HG02571 (cell line): ENCODE measurements around the gene KIRREL1.

ENCODE experiments used
- ATAC-seq: cut with Tn5 transposase; IDR thresholded peaks from one replicate; pipeline ENCODE4 v1.9.1; 2021; ENCODE audit warnings: mild to moderate bottlenecking, moderate library complexity; ENCODE audit not compliant: unreplicated experiment

Gene KIRREL1

GRCh38 chr1:157971769-157972168 lies 21.7 kb upstream of the KIRREL1 start:
- no peak for ATAC-seq

GRCh38 chr1:157975228-157975950 lies 18.1 kb upstream of the KIRREL1 start:
- no peak for ATAC-seq

- ATAC-seq: no peak
These were observed 16.6 kb upstream of the KIRREL1 start for GRCh38 chr1:157976888-157977287.

GRCh38 chr1:157978586-157979403 lies 14.7 kb upstream of the KIRREL1 start:
- no peak for ATAC-seq

GRCh38 chr1:157982136-157982535 lies 11.3 kb upstream of the KIRREL1 start:
- no peak for ATAC-seq

- ATAC-seq: no peak
These were observed 9.7 kb upstream of the KIRREL1 start for GRCh38 chr1:157983787-157984186.

- no peak for ATAC-seq
These were observed 9.0 kb upstream of the KIRREL1 start for GRCh38 chr1:157984469-157984868.

GRCh38 chr1:157985473-157985872 lies 8.0 kb upstream of the KIRREL1 start:
- no peak for ATAC-seq

- ATAC-seq: no peak
These were observed 5.4 kb upstream of the KIRREL1 start for GRCh38 chr1:157988002-157988401.

- ATAC-seq: no peak
These were observed 1.2 kb upstream of the KIRREL1 start for GRCh38 chr1:157992031-157992832.

- ATAC-seq: no peak
These were observed 655 bp upstream of the KIRREL1 start for GRCh38 chr1:157992833-157993146.

GRCh38 chr1:157993918-157994605 lies 617 bp downstream of the KIRREL1 start:
- ATAC-seq: no peak

GRCh38 chr1:157994704-157995582 lies 1.5 kb downstream of the KIRREL1 start:
- ATAC-seq: no peak

- ATAC-seq: no peak
These were observed 2.2 kb downstream of the KIRREL1 start for GRCh38 chr1:157995583-157996169.

- no peak for ATAC-seq
These were observed 3.0 kb downstream of the KIRREL1 start for GRCh38 chr1:157996433-157996832.

GRCh38 chr1:158000507-158000906 lies 7.1 kb downstream of the KIRREL1 start:
- no peak for ATAC-seq

GRCh38 chr1:158002022-158002630 lies 8.7 kb downstream of the KIRREL1 start:
- no peak for ATAC-seq

GRCh38 chr1:158002631-158003405 lies 9.4 kb downstream of the KIRREL1 start:
- no peak for ATAC-seq
